Activated naive CD8-positive, alpha-beta T cell treated with anti-CD3 and anti-CD28 coated beads, Interleukin-2, amount 50 U/mL, for 24 hours (primary cell): ENCODE data around the gene PRELP.
A peak's percentile ranks its signal among the peaks of the same experiment; 100 is the strongest.

Source experiments
- ATAC-seq: fragments of 150-1000 bp; cut with Tn5 transposase; one replicate; pipeline ENCODE4 v1.10.0; 2021
- DNase-seq: peaks from one replicate; pipeline ENCODE4 v3.0.0; 2021
- H3K27ac Mint-ChIP-seq: one replicate; pipeline ENCODE4 v1.8.0; 2021; ENCODE audit warnings: mild to moderate bottlenecking, mixed read lengths
- H3K27me3 Mint-ChIP-seq: one replicate; pipeline ENCODE4 v1.8.0; 2021; ENCODE audit warnings: mixed read lengths
- H3K36me3 Mint-ChIP-seq: one replicate; pipeline ENCODE4 v1.8.0; 2021; ENCODE audit warnings: low read depth, mixed read lengths
- H3K4me1 Mint-ChIP-seq: one replicate; pipeline ENCODE4 v1.8.0; 2021; ENCODE audit warnings: mixed read lengths
- H3K4me3 Mint-ChIP-seq: one replicate; pipeline ENCODE4 v1.8.0; 2021; ENCODE audit warnings: mild to moderate bottlenecking, moderate library complexity, mixed read lengths
- H3K9me3 Mint-ChIP-seq: one replicate; pipeline ENCODE4 v1.8.0; 2021; ENCODE audit warnings: mixed read lengths

The PRELP gene

DNA sequence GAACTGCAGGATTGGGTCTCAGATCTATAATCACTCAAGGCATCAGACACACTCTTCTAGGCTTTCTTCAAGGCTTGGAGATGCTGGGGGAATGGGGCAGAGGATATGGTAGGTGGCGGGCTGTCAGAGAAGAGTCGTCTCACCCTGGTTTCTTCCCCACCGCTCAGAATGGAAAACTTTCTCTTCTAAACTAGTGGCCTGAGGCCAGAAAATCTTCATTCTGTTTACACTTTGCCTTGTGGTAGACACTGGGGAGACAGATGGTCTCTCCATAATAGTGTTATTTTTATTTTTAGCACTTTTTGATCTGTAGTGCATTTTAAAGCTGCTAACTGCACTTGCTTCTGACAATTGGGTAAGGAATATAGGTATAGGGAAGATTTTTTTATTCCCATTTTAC, 2.6 kb downstream of the PRELP start:
- Mint-ChIP-seq H3K4me1 (peaks cover 1% of the 10 kb centered on the region), H3K36me3 (no peaks in the 10 kb centered on the region), H3K27ac (no peak overlapping the region), H3K4me3 (no peak overlapping the region), H3K27me3 (peaks cover 10% of the 10 kb centered on the region), H3K9me3 (no peaks in the 10 kb centered on the region)
- ATAC-seq, result no peak
- DNase-seq, result no peak

DNA sequence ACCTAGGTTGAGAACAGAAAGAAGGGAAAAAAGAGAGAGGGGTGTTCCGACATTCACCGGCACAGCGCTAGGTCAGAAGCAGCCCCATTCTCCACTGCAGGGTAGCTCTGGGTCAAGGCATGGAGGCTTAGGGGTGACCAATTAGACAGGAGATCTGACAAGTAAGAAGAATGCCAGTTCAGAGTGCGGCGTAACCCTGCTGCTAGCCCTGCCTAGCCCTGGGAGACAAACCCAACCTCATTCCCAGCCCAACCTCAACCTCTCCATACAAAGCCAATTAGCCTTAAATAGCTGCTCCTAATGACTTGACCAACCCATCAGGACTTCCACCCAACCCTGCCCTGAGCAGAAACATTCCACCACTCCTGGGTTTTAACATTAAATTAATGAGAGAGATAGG, 3.4 kb downstream of the PRELP start:
- Mint-ChIP-seq H3K4me1 (peaks cover 1% of the 10 kb centered on the region), H3K27me3 (peaks cover 9% of the 10 kb centered on the region), H3K36me3 (no peaks in the 10 kb centered on the region), H3K4me3 (no peak overlapping the region), H3K9me3 (no peaks in the 10 kb centered on the region), H3K27ac (no peak overlapping the region)
- no peak for ATAC-seq
- DNase-seq, result no peak

DNA sequence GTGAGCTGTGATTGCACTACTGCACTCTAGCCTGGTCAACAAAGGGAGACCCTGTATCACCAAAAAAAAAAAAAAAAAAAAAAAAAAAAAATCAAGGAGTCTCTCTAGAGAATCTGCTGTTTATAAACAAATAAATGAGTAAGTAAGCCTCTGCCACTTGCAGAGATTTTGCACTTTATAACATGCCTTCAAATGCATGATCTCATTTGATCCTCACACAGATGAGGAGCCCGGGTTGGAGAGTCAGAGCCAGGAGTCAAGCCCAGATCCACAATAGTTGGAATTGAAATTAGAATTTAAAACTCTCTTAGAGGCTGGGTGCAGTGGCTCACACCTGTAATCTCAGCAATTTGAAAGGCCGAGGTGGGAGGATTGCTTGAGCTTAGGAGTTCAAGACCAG, 4.0 kb downstream of the PRELP start:
- Mint-ChIP-seq H3K27me3 (peaks cover 9% of the 10 kb centered on the region), H3K27ac (no peak overlapping the region), H3K36me3 (no peaks in the 10 kb centered on the region), H3K4me3 (no peak overlapping the region), H3K9me3 (no peaks in the 10 kb centered on the region), H3K4me1 (peaks cover 1% of the 10 kb centered on the region)
- no peak for DNase-seq
- no peak for ATAC-seq

DNA sequence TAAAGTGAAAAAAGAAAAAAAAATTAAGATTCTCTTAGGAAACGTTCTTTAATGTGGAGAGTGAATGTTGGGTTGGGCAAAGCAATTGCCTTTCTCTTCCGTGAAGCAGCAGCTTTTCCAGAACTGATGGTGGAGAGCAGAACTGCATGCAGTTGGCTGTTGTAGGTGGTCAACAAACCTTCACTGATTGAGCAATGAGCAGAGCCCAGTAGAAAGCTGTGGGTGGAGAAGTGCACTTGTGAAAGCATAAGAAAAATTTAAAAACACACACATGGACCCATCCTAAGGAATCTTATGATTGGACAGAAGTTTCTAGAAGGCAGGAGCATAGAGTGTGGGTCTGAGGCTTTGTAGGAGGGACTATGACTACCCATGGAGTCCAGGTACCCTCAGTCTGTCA, 4.5 kb downstream of the PRELP start:
- no peak for ATAC-seq
- no peaks in the 10 kb centered on the region for H3K9me3 Mint-ChIP-seq
- H3K27me3 Mint-ChIP-seq, result peaks cover 9% of the 10 kb centered on the region
- H3K4me1 Mint-ChIP-seq, result peaks cover 1% of the 10 kb centered on the region
- no peak overlapping the region for H3K4me3 Mint-ChIP-seq
- H3K36me3 Mint-ChIP-seq, result no peaks in the 10 kb centered on the region
- H3K27ac Mint-ChIP-seq, result no peak overlapping the region
- no peak for DNase-seq

DNA sequence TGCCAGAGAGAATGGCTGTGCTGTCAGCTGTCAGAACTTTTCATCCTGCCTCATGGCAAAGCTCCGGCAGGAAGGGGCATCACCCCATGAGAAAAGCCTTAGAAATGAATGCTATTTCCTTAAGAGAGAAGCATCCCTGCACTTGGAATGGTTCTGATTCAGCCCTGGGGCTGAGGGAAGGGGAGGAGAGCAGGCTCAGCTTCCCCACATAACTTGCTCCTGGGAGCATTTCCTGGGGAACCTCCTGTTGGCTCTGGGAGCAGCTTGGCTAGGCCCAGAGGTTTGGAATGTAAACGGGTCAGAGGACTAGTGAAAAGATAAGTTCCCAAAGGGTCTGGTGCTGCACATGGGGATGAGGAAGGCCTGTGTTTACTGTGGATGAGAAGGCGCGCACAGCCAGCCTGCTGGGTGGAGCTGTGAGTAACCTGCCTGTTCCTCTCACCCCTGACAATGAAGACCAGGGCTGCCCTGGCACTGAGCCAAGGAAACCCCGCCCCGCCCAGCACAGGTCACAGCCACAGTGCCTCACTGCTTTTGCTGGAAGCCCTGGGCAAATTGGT, 5.0 kb downstream of the PRELP start:
- Mint-ChIP-seq H3K27me3 (peaks cover 7% of the 10 kb centered on the region), H3K4me1 (peaks cover 1% of the 10 kb centered on the region), H3K36me3 (no peaks in the 10 kb centered on the region), H3K4me3 (no peak overlapping the region), H3K27ac (no peak overlapping the region), H3K9me3 (no peaks in the 10 kb centered on the region)
- peak; percentile 7 for DNase-seq
- no peak for ATAC-seq

DNA sequence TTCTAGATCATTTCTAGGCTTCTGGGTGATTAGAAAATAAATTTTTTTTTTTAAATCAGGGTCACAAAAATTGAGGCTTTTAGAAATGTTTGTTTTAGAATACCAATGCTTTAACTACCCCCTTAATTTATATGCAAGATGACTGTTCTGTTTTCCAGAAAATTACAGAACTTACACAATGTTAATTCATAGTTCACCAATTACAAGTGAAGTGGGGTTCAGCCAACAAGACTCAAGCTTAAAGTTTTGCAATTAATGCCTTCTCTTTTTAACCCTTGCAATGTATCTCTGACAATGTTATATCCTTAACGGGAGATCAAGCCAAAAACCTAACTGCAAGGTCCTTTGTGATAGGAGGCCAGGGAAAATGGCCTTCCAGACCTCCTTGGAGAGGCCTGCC, 5.6 kb downstream of the PRELP start:
- Mint-ChIP-seq H3K4me3 (no peak overlapping the region), H3K4me1 (peaks cover 1% of the 10 kb centered on the region), H3K36me3 (no peaks in the 10 kb centered on the region), H3K27ac (no peak overlapping the region), H3K27me3 (peaks cover 2% of the 10 kb centered on the region), H3K9me3 (no peaks in the 10 kb centered on the region)
- DNase-seq (no peak), ATAC-seq (no peak)

DNA sequence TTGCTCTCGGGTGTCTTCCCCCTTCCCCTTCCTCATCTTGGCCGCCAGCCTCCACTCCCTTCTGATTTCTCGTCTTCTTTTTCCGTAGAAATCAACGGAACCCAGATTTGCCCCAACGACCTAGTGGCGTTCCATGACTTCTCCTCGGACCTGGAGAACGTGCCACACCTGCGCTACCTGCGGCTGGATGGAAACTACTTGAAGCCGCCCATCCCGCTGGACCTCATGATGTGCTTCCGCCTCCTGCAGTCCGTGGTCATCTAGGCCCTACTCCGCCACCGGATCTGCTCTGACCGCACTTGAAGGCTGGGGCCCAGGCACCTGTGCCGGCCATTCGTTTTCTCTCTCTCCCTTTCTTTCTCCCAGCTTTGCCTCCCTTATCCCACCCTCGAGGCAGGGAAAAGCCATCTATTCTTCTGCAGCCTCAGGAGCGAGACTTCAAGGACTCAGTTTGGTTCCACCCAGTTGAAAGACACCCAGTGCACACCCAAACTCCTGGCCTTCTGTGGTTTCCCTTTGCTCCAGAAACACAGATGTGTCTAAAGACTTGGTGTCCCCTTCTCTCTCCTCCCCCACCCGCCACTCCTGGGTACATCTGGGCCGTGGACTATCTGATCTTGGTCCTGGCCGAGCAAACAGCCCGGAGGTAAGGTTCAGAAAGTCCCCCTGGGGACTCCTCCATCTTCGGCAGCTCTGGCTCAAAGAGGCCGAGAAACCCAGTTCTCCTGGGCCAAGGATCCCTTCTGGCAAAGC, 11.2 kb downstream of the PRELP start:
- DNase-seq, result no peak
- H3K4me3 Mint-ChIP-seq, result peak overlapping the region; percentile 59
- no peak for ATAC-seq

DNA sequence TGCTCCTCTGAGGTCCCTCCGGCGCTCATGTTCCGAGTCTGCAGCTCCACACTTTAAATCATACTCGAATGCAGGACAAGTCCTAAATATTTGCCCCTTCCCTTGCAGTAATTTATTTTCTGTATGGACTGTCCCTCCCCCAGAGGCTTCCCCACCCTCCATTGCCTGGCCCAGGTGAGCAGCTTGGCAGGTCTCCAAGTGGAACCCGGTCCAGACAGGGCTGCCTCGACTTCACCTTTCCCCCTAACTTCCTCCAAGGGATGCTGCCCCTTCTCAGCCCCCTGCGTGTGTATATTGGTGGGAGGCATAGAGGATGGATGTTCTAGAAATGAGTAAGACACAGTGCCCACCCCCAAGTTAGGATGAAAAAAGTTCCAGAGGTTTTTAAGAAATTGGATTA, 12.9 kb downstream of the PRELP start:
- Mint-ChIP-seq H3K4me1 (no peaks in the 10 kb centered on the region), H3K9me3 (no peaks in the 10 kb centered on the region), H3K36me3 (no peaks in the 10 kb centered on the region), H3K4me3 (no peak overlapping the region), H3K27me3 (peaks cover 2% of the 10 kb centered on the region), H3K27ac (no peak overlapping the region)
- DNase-seq, result no peak
- no peak for ATAC-seq

More for the DNA sequence above, 11.2 kb downstream of the PRELP start:
- no peaks in the 10 kb centered on the region for H3K4me1 Mint-ChIP-seq
- H3K9me3 Mint-ChIP-seq, result no peaks in the 10 kb centered on the region
- H3K27me3 Mint-ChIP-seq, result peaks cover under 1% of the 10 kb centered on the region
- peak overlapping the region; percentile 37 for H3K27ac Mint-ChIP-seq
- no peaks in the 10 kb centered on the region for H3K36me3 Mint-ChIP-seq

DNA sequence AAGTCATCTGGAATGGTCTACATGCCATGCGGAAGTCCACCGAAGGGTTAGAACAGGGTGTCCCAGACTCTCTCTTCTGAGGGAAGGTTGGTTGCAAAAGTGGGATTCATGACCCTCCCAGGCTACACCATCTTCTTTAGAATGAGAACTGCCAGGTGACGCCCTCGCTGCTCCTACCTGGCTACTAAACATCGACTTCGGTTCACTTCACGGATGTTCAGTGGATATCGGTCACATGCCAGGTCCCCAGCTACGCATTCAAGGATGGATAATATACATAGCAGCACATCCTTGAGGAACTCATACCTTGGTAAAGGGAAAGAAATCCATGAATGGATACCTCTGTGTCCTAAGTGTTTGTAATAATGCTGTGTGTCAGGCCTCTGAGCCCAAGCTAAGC, 15.0 kb downstream of the PRELP start:
- ATAC-seq (no peak), DNase-seq (no peak)
- H3K27me3 Mint-ChIP-seq, result peaks cover 2% of the 10 kb centered on the region
- no peak overlapping the region for H3K4me3 Mint-ChIP-seq
- no peaks in the 10 kb centered on the region for H3K4me1 Mint-ChIP-seq
- H3K27ac Mint-ChIP-seq, result no peak overlapping the region
- no peaks in the 10 kb centered on the region for H3K36me3 Mint-ChIP-seq
- H3K9me3 Mint-ChIP-seq, result no peaks in the 10 kb centered on the region

DNA sequence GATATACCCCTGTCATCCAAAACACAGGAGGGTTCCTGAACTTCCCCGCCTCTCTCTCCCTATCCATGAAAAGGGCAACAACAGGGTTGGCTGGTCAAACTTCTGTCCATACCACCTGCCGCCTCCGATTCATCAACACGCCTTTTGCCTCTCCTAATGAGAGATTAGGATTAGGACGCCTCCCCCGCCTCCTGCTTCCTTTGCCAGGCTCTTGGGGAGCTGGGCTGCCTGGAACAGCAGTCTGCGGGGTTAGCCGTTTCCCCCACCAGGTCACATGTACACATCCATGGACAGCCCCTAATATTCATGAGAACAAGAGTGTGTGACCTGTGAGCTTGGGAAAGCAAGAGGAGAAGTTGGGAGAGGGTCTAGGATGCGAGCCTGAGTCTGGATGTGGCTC, 16.1 kb downstream of the PRELP start:
- H3K4me3 Mint-ChIP-seq, result no peak overlapping the region
- H3K4me1 Mint-ChIP-seq, result no peaks in the 10 kb centered on the region
- ATAC-seq (no peak), DNase-seq (no peak)
- H3K27me3 Mint-ChIP-seq, result peaks cover 2% of the 10 kb centered on the region
- H3K9me3 Mint-ChIP-seq, result no peaks in the 10 kb centered on the region
- H3K36me3 Mint-ChIP-seq, result no peaks in the 10 kb centered on the region
- H3K27ac Mint-ChIP-seq, result no peak overlapping the region

DNA sequence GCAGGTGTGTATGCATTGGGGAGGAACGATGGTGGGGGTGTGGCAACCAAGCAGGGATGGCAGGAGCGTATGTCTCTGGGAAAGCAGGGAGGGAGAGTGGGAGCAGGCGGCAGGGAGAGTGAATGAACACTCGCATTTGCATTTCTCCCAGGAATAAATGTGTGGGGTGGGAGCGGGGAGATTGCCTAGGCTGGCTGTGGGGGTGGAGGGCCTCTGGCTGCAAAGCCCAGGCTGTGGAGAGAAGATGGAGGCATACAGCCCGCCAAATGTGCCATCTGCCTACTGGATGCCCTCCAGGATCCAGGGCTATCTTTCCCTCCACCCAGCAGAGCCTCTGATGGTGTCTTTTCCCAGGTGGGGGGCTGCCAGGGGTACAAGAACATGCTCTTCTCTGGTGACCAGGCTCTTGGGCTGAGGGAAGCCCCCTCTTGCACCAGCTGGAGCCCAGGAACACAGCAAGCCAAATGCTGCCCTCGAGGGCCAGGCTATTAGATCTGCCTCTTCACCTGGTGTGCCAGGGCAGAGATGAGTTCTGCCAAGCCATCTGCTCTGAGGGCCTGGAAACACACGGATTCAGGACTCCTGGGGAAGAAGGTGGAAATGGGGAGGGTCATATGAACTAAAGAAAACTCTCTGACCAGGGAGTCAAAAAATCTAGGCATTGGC, 16.6 kb downstream of the PRELP start:
- Mint-ChIP-seq H3K36me3 (no peaks in the 10 kb centered on the region), H3K4me1 (no peaks in the 10 kb centered on the region), H3K9me3 (no peaks in the 10 kb centered on the region), H3K27me3 (peaks cover 2% of the 10 kb centered on the region), H3K27ac (no peak overlapping the region), H3K4me3 (no peak overlapping the region)
- no peak for DNase-seq
- no peak for ATAC-seq

DNA sequence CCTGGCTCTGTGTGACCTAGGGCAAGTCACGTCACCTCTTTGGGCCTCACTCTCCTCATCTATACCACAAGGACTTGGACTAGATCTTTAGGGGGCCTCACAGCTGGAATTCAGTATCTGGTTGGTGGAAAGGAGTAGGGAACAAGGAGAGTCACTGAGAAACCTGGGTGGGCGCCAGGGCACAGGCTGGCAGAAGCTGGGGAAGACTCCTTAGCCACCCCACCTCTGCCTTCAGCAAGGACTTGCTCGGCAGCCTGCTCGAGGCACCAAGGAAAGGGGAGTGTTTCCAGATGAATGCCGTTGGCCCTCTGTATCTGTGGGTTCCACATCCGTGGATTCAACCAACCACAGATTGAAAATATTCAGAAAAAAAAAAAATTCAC, 17.1 kb downstream of the PRELP start:
- no peaks in the 10 kb centered on the region for H3K36me3 Mint-ChIP-seq
- ATAC-seq (no peak), DNase-seq (no peak)
- no peak overlapping the region for H3K4me3 Mint-ChIP-seq
- H3K9me3 Mint-ChIP-seq, result no peaks in the 10 kb centered on the region
- peaks cover 2% of the 10 kb centered on the region for H3K27me3 Mint-ChIP-seq
- H3K4me1 Mint-ChIP-seq, result no peaks in the 10 kb centered on the region
- H3K27ac Mint-ChIP-seq, result no peak overlapping the region

DNA sequence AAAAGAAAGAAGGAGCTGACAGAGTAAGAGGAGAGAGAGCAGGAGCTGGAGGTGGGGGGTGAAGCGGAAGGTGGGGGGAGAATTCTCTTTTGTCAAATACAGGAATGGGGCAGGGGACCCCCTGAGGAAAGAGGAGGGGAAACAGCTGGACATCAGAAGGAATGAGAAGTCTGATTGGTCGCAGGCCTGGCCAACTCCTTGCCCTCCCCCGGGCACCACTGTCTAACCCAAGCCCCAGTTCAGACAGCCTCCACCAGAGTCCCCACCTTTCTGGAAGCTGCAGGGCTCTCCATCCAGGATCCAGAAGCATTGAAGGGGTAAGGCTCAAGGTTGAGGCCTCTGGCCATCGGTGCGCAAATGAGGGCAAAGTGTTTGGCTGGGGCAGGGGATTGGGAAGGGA, 18.3 kb downstream of the PRELP start, which contains the start of gene OPTC:
OPTC (plus strand) TSS at position 253 of the 400 bp plus-strand sequence. CDS start 1,853 bp downstream, outside the sequence.
- Mint-ChIP-seq H3K36me3 (no peaks in the 10 kb centered on the region), H3K27me3 (peaks cover 2% of the 10 kb centered on the region), H3K9me3 (no peaks in the 10 kb centered on the region), H3K27ac (no peak within 1 kb of the TSS), H3K4me3 (no peak within 1 kb of the TSS), H3K4me1 (no peaks in the 10 kb centered on the region)
- DNase-seq (no peak), ATAC-seq (no peak)

DNA sequence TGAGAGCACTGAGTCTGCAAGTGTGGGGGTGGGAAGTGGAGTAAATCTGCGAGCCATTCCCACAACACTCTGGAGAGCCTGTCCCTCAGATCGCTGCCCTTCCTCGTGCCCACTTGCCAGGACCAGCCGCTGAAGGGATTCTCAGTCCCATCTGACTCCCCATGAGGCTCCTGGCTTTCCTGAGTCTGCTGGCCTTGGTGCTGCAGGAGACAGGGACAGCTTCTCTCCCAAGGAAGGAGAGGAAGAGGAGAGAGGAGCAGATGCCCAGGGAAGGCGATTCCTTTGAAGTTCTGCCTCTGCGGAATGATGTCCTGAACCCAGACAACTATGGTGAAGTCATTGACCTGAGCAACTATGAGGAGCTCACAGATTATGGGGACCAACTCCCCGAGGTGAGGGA, 20.2 kb downstream of the PRELP start:
- Mint-ChIP-seq H3K9me3 (no peaks in the 10 kb centered on the region), H3K27ac (no peak overlapping the region), H3K4me3 (no peak overlapping the region), H3K36me3 (no peaks in the 10 kb centered on the region), H3K27me3 (peaks cover 2% of the 10 kb centered on the region), H3K4me1 (no peaks in the 10 kb centered on the region)
- ATAC-seq, result no peak
- DNase-seq, result no peak

DNA sequence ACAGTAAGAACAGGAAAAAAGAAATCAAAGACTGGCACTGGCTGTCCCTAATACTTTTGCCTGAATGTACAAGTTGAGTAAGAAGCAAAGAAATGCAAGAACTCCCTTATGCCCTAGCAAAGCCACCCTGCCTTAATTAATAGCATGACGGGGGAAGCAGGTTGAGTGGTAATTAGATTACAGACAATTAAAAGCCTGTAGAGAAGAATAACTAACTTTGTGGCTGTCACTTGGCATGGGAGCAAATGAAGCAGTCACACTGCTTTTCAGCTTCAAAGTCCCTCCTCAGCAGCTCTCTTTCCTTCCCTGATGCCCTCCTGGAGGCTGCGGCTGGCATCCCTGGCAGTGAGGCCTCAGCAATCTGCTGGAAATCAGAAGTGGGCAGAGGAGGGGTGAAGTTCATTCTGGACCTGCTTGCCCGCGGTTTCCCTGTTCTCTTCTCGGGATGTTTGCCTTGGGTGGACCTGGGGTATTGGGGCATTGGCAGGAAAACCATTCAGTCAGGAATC, 21.7 kb downstream of the PRELP start:
- no peak overlapping the region for H3K27ac Mint-ChIP-seq
- H3K4me1 Mint-ChIP-seq, result no peaks in the 10 kb centered on the region
- H3K27me3 Mint-ChIP-seq, result no peaks in the 10 kb centered on the region
- no peak overlapping the region for H3K4me3 Mint-ChIP-seq
- H3K9me3 Mint-ChIP-seq, result no peaks in the 10 kb centered on the region
- ATAC-seq, result no peak
- no peaks in the 10 kb centered on the region for H3K36me3 Mint-ChIP-seq
- DNase-seq, result no peak
